RKO (cell line): ENCODE measurements around the gene F2RL2.

ENCODE experiments used
- DNase-seq: peaks from one replicate; pipeline ENCODE4 v3.0.0-alpha.2; 2016; ENCODE audit warnings: low spot score

F2RL2 gene

GRCh38 chr5:76622973-76623596 lies at the start of gene F2RL2:
Gene F2RL2, minus strand, starts transcription at chr5:76623403. Its CDS starts 173 bp downstream, at chr5:76623230.
- DNase-seq, result peak; percentile 56

GRCh38 chr5:76672242-76672641 lies 49.0 kb upstream of the F2RL2 start:
- DNase-seq, result no peak

- no peak for DNase-seq
These were observed 47.3 kb upstream of the F2RL2 start for GRCh38 chr5:76670508-76670907.

- no peak for DNase-seq
These were observed 46.0 kb upstream of the F2RL2 start for GRCh38 chr5:76669245-76669644.

GRCh38 chr5:76667495-76667894 lies 44.3 kb upstream of the F2RL2 start:
- DNase-seq, result no peak

- no peak for DNase-seq
These were observed 40.9 kb upstream of the F2RL2 start for GRCh38 chr5:76664079-76664478.

- DNase-seq, result peak; percentile 22
These were observed 40.4 kb upstream of the F2RL2 start for GRCh38 chr5:76663573-76663972.

- DNase-seq, result no peak
These were observed 39.3 kb upstream of the F2RL2 start for GRCh38 chr5:76662521-76662920.

GRCh38 chr5:76660360-76660759 lies 37.2 kb upstream of the F2RL2 start:
- DNase-seq, result no peak

GRCh38 chr5:76657683-76658311 lies 34.6 kb upstream of the F2RL2 start:
- no peak for DNase-seq

GRCh38 chr5:76657091-76657490 lies 33.9 kb upstream of the F2RL2 start:
- DNase-seq, result no peak

GRCh38 chr5:76652809-76653414 lies 29.7 kb upstream of the F2RL2 start:
- no peak for DNase-seq

- DNase-seq, result no peak
These were observed 25.9 kb upstream of the F2RL2 start for GRCh38 chr5:76649140-76649539.

- no peak for DNase-seq
These were observed 20.2 kb upstream of the F2RL2 start for GRCh38 chr5:76643371-76643770.

- DNase-seq, result no peak
These were observed 19.3 kb upstream of the F2RL2 start for GRCh38 chr5:76642390-76643040.

GRCh38 chr5:76641514-76642120 lies 18.4 kb upstream of the F2RL2 start:
- peak; percentile 58 for DNase-seq

GRCh38 chr5:76638479-76638878 lies 15.3 kb upstream of the F2RL2 start:
- DNase-seq, result no peak

- no peak for DNase-seq
These were observed 14.3 kb upstream of the F2RL2 start for GRCh38 chr5:76637490-76637889.

GRCh38 chr5:76634661-76635060 lies 11.5 kb upstream of the F2RL2 start:
- no peak for DNase-seq

- DNase-seq, result no peak
These were observed 3.5 kb upstream of the F2RL2 start for GRCh38 chr5:76626738-76627137.

- DNase-seq, result no peak
These were observed 2.0 kb upstream of the F2RL2 start for GRCh38 chr5:76625087-76625815.

- DNase-seq, result no peak
These were observed 1.1 kb downstream of the F2RL2 start for GRCh38 chr5:76622076-76622475.
